GM21528 (cell line): ENCODE results near the gene EIF6.
"Not testable (repeated sequence)": the region's sequence is repeated elsewhere in the genome, so short reads cannot be mapped to it uniquely, and the experiment has no call there.

ENCODE experiments used
- ATAC-seq: cut with Tn5 transposase; IDR thresholded peaks from one replicate; pipeline ENCODE4 v1.9.1; 2021; ENCODE audit warnings: mild to moderate bottlenecking, moderate library complexity; ENCODE audit not compliant: unreplicated experiment, low FRiP score

The EIF6 gene

DNA sequence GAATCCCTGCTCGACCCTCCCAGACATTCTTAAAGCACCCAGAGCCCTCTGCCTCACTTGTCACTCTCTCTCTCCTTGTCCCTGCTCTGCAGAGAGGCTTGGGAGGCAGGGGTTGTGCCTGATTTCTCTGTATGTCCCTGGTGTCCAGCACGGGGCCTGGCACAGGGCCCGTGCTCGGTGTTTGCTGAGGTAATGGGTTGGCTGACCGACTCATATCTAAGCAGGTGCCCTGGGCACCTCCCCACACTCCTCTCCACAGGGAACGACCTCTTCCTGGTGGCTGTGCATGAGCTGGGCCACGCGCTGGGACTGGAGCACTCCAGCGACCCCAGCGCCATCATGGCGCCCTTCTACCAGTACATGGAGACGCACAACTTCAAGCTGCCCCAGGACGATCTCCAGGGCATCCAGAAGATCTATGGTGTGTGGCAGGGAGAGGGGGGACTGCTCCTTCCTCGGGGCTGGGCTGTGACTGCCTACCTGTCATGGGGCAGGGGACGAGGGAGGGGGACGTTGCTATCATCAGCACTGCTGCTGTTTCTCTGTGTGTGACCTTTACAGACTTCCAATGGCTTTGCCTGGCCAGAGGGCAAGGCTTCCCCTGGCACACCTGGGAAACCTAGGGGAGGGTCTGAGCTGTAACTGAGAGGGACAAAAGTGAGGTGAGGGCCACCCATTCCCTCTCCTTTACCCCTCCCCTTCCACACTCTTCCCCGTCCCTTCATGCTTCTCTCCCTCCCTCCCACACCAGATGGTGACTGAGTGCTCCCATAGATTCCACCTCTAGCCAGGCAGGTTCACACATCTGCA is 20.8 kb downstream of the EIF6 start:
- no peak for ATAC-seq

DNA sequence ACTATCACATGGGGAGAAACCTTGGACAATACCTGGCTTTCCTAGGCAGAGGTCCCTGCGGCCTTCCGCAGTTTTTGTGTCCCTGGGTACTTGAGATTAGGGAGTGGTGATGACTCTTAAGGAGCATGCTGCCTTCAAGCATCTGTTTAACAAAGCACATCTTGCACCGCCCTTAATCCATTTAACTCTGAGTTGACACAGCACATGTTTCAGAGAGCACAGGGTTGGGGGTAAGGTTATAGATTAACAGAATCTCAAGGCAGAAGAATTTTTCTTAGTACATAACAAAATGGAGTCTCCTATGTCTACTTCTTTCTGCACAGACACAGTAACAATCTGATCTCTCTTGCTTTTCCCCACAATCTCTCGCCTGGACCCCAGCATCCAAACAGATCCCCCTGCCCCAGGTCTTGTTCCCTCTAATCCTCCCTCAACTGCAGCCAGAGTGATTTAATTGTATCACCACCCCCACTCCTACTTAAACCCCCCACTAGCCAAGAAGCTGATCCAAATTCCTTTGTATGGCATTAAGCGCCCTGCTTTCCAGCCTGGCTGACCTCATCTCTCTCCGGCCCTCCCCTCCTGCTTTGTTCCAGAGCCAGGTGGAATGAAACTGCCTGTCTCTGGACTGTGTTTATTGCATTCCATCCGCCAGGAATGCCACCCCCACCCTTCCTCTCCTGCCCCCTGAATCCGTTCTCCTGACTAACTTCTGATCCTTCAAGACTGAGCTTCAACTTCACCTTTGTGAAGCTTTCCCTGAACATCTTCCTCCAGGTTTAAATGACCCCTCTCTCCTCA is 21.6 kb downstream of the EIF6 start:
- not testable (repeated sequence) for ATAC-seq

DNA sequence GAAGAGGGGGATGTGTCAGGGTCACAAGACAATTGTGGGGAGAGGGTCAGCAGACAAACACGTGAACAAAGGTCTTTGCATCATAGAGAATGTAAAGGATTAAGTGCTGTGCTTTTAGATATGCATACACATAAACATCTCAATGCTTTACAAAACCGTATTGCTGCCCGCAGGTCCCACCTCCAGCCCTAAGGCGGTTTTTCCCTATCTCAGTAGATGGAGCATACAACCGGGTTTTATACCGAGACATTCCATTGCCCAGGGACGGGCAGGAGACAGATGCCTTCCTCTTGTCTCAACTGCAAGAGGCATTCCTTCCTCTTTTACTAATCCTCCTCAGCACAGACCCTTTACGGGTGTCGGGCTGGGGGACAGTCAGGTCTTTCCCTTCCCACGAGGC is 22.3 kb downstream of the EIF6 start:
- ATAC-seq = not testable (repeated sequence)

DNA sequence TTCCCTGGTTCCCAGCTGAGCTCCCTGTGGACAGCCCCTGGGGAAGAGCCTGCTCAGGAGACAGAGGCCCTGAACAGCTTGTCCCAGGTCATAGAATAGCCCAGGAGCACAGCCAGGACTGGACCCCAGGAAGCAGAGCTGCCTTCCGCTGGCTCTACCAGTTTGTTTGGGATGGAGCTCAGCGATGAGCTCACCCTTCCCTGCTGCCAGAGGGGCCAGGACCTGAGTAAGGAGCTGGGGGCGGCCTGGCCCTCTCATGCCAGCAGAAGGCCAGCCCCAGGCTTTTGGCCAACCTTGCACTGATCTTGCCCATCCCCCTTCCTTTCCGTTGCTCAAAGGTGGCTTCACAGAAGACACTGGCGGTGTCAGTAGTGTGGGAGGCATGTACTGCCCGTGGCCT is 24.1 kb downstream of the EIF6 start:
- ATAC-seq = no peak

DNA sequence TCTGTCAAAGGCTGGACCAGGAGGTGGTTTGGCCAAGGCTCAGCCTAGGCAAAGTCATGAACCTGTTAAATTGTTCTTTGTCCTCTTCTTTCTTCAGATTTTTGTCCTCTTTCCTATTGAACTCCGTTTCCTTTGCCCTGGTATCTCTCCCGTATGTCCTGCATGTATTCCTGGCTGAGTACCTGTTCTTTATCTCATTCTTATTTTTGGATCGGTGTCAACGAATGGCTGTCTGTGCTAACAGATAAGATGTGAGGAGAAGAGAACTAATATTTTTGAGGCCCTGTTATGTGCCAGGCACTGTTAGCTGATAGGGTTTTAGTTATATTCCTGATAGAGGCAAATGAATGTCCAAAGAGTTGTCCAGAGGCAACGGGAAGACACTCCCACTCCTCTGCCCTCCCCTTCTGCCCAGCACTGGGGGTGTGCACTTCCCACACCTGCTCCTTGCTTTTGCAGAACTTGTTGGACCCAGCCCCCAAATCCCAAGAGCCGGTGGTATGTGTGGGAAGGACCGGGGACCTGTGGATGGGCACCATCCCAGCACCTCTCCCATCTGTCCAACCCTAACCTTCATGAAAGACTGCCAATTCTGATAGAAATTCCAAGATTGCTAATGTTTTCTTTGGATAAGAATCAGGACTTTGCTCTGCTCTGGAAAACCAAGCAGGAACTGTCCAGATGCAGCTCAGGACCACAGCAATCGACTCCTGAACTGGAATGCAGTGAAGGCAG is 27.2 kb downstream of the EIF6 start:
- no peak for ATAC-seq

DNA sequence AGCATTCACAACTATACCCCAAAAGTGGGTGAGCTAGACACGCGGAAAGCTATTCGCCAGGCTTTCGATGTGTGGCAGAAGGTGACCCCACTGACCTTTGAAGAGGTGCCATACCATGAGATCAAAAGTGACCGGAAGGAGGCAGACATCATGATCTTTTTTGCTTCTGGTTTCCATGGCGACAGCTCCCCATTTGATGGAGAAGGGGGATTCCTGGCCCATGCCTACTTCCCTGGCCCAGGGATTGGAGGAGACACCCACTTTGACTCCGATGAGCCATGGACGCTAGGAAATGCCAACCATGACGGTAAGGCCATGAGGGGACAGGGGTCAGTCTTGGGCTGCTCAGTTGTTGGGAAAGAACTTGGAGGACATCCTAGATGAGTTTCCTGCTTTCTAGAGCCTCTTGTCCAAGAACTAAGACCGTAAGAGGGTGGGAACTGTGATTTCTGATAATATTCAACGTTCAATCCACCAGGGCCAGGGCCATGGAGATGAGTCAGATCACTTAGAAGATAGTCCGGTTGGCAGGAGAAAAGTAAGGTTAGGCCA is 30.0 kb downstream of the EIF6 start:
- ATAC-seq = no peak

DNA sequence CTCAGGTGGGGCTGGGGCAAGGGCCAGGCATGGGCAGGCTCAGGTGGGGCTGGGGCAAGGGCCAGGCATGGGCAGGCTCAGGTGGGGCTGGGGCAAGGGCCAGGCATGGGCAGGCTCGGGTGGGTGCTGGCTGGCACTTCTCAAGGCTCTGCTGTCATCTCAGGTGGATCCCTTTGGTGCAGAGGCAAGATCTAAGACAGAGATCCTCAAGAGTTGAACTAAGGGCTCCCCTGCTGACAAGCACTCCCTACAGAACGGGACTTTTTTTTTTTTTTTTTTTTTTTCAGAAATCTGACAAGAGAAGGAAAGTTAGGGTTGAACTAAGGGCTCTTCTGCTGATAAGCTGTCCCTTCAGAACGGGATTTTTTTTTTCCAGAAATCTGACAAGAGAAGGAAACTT is 31.6 kb downstream of the EIF6 start:
- no peak for ATAC-seq

DNA sequence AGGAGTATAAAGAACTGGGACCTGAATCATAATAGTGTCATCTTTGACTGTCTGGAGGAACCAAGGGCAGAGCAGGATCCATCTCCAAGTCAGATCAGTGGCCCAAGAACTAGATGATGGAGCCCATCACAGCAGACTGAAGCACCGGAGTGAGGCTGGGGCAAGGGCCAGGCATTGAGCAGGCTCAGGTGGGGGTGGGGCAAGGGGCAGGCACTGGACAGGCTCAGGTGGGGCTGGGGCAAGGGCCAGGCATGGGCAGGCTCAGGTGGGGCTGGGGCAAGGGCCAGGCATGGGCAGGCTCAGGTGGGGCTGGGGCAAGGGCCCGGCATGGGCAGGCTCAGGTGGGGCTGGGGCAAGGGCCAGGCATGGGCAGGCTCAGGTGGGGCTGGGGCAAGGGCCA is 32.0 kb downstream of the EIF6 start:
- ATAC-seq = not testable (repeated sequence)

DNA sequence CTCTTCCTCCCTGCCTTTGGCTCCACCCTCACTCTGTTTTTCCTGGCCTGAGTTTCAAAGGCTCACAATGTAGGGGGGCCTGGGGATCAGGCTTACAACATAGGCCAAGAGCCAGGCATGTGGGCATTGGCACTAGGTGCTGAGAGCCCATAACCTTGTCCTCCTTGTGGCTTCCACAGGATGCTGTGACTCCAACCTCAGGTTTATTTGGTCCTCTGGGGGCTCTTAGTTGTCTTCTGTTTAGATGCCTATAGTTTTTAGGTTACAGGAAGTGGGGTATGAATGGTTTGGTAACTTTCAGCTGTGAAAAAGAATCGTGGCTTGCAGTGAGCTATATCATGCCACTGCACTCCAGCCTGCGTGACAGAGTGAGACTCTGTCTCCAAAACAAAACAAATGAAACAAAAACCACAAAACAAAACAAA is 32.5 kb downstream of the EIF6 start:
- peak; percentile 65 for ATAC-seq

DNA sequence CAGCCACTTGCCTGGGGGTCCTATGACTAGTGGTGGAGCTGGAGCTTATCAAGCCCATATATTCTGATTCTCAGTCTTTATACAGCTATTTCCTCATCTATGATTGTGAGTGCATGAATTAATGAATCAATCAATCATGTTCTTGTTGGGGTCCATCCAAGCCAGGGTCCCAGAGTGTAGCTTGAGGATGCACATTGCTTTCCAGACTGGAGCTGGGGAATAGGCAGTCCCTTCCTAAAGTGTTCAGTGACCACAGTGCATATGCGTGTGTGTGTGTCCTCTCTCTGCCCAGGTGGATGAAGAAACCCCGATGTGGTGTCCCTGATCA is 33.0 kb downstream of the EIF6 start:
- ATAC-seq = no peak

DNA sequence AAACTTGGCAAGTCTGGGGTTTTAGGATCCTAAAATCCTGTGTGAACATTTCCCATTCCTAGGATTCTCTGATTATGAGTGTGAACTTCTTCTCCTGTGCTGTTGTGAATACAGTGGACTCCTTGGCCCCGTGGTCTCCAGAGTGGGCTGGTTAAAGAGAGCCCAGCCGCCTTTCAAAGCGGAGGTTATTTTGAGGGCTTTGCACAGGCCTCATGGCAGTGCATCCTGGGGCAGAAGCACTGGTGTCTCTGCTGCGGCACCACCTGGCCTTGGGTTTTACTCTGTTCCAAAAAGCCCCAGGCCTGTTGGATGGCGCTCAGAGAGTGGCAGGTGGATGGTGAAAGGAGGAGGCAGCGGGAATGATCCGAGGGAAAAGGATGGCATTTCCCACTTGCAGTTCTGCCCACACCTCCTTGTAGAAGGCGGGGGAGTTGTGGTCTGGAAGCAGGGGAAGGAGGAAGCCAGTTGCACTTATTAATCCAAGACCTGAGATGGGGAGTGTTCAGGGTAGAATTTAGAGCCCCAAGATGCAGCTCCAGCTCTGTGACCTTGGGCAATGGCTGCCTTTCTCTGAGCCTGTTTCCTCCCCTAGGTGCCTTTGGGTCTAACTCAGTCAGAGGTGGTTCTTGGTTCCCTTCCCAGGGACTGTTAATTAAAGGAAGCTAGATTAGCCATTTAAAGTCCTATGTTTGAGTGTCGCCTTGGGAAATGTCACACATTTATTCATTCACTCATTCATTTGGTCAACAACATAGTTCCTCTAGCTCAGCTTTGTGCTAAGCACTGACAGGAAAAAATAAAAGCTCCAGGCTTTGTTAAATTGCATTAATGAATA is 35.7 kb downstream of the EIF6 start:
- no peak for ATAC-seq

DNA sequence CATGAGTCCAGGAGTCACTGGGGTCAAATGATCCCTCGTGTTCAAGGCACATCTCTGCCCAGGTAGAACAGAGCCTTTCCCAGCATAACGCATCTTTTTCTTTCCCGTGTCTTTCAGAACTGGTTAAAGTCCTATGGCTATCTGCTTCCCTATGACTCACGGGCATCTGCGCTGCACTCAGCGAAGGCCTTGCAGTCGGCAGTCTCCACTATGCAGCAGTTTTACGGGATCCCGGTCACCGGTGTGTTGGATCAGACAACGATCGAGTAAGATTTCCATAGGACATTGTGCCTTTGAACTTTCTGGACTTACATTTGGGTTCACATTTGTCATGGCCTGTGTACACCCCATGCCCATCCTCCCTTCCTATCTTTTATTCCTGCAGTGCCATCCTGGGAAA is 37.8 kb downstream of the EIF6 start:
- ATAC-seq = no peak

DNA sequence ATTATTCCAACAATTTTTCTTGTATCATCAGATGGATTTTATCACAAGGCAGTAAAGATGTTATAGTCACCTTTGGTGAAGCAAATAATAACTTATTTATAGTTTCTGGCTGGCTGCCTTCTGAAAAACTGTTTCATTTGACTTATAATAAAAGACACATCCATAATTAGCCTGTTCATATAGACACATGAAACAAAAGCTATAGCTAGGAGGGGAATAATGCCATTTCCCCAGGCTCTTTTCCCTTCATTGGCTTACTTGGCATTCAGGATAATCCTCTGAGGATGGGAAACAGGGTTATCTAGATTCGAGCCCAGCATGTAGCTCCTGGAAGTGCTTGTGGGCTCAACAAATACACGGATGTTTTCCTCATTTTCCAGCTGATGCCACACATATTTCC is 40.6 kb downstream of the EIF6 start:
- no peak for ATAC-seq

DNA sequence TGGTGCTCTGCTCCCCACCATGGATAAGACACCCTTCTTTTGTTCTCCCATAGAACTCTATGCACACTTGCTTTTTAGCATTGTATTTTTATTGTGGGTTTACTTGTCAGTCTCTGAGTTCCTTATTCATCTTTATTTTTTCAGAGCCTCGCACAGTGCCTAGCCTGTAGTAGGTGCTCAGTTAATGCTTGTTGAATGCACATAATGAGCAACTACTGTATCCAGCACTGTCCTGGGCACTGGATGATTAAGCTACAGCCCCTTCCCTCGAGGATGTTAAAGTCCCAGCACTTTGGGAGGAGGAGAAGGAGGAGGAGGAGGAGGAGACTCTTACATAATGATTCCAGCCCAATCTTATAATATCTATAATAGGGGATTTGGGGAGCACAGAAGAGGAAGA is 41.3 kb downstream of the EIF6 start:
- ATAC-seq = no peak

DNA sequence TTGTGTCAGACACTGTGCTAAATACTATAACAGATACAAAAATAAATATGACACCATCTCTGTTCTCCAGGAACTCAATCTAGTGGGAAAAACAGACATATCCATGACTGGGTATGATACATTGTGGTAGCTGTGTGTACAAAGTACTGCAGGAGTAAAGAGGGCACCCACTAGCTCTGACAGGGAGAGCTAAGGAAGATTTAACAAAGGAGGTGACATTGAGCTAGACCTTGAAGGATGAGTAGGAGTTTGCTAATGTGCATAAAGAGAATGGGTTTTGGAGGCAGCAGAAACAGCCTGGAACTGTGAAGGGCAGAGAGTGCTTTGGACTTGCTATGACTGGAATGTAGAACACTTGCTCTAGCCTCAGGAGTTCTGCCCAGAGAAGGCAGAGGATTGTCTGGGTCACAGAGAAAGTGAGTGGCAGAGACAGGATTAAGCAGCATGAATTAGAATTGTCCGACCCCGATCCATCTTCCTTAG is 43.7 kb downstream of the EIF6 start:
- ATAC-seq = no peak

DNA sequence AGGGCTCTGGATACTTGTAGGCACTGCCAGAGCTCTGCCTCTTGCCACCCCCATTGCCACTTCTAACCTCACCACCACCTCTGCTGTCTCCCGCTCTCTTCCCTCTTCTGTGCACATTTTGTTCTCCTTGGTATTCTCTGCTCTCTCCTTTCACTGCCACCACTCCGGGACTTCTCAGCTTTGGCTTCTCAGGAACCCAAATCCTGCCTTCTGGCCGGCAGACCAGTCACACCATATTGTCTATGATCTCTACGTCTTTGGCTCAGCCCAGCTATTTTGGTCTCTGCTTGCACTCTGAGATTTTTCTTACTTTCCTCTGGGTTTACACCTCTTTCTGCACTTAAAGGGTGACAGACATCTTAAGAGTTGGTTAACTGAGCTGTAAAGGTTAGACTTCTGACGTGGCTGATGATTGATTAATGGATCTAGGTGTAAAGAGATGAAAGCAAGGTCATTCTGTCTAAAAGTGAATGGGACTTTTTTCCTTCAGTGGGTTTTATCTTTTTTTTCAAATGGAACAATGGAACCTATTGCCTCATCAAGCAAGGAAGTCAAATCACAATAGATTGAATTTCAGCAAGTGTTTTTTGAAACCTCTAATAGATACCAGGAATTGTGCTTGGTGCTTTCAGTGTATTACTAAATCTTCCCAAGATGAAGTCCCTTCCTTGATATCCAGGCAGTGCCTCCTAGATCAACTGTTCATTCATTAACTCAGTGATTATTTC is 44.3 kb downstream of the EIF6 start:
- ATAC-seq = no peak

DNA sequence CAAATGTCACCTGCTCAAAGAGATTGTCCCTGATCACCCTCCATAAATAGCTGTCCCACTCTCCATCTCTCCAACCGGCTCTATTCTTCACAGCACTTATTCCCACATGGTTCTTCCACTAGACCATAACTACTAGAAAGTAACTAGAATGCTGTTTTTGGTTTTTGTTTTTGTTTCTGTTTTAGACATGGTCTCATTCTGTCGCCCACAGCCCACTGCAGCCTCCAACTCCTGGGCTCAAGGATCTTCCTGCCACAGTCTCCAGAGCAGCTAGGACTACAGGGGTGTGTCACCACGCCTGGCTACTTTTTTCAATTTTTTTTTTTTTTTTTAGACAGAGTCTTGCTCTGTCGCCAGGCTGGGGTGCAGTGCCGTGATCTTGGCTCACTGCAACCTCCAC is 45.8 kb downstream of the EIF6 start:
- no peak for ATAC-seq

DNA sequence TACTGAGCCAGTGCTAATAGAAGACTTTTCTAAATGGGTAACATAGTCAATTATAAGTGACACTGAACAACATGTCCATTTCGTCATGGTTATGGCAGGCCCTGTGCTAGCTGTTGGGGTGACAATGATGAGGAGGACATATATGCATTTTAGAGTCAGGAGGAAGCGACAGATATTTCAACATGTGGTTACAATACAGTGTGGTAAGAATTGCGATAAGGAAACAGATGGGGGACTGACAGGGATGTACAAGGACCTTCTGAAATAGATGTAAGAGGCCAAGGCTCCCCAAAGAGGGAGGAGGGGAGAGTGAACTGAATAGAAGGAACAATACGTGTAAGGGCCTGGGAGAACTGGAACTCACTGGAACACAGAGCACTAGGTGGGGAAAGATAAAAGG is 46.4 kb downstream of the EIF6 start:
- no peak for ATAC-seq

DNA sequence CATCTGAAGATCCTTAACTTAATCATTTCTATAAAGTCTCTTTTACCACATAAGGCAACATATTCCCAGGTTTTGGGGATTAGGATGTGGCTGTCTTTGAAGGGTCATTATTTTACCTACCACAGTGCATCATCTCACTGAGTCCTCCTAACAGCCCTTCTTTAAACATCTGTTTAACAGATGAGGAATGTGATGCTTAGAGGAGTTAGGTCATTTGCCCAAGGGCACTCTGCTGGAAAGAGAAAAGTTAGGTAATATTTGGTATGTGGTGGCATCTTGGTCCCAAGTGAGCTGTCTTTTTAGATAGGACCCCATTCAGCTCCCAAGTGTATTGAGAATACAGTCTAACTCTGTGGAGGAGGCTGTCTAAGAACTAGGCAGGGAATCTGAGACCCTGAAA is 47.1 kb downstream of the EIF6 start:
- ATAC-seq = no peak
